HG02571 (cell line): ENCODE results near the gene FERMT1.
"Not testable (repeated sequence)": the region's sequence is repeated elsewhere in the genome, so short reads cannot be mapped to it uniquely, and the experiment has no call there.

ENCODE experiments used
- ATAC-seq: cut with Tn5 transposase; IDR thresholded peaks from one replicate; pipeline ENCODE4 v1.9.1; 2021; ENCODE audit warnings: mild to moderate bottlenecking, moderate library complexity; ENCODE audit not compliant: unreplicated experiment

The FERMT1 gene

GRCh38 chr20:6115221-6115895 lies 7.5 kb downstream of the FERMT1 start:
- ATAC-seq, result no peak

DNA sequence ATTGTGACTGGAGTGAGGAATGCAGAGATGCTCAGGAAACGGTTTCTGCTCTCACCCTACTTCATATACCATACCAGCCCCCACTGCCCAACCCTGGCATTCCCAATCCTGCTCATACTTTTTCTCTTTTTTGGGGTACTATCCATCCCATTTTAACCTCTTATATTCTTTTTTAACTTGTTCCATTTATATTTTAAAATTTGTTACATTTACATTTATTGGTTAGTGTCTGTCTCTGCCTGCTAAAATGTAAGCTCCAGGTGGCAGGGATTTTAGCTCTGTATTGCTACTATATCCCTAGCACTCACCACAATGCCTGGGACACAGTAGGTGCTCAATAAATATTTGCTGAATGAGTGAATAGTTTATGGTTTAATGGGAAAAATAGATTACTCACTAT lies 8.1 kb downstream of the FERMT1 start:
- ATAC-seq, result no peak

GRCh38 chr20:6113951-6114350 lies 8.9 kb downstream of the FERMT1 start:
- ATAC-seq, result no peak

GRCh38 chr20:6112965-6113364 lies 9.9 kb downstream of the FERMT1 start:
- ATAC-seq, result not testable (repeated sequence)

- no peak for ATAC-seq
Measured at GRCh38 chr20:6108330-6108729, 14.5 kb downstream of the FERMT1 start.

DNA sequence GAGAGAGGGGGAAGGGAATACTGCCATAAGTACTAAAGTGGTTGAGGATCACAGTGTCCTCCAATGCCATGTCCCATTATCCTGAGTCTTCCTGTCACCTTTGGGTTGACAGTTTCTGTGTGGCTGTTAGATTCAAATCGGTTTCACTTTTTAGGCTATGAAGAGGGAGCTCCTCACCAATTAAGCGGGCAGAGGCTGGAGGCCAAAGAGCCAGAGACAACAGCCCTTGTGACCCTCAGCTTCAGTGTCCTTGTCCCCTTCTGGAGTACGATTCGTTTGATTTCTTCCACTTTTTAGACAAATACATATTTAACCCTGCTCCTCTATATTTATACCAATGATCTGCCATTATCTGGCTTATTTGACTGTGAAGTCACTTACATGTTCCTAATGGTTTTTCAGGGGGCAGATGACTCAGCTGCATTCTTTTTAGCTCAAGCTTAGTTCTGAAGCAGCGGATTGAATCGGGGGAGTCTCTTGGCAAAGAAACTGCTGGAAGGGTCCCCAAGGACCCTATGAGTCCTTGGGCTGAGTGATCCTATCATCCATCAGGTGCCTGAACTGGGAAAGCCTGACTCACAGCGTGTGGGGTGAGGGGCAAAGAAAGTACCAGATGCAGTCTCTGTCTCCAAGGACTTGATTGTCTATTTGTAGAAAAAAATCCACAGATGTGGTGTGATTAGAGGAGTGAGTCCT lies 18.2 kb downstream of the FERMT1 start:
- ATAC-seq, result no peak

DNA sequence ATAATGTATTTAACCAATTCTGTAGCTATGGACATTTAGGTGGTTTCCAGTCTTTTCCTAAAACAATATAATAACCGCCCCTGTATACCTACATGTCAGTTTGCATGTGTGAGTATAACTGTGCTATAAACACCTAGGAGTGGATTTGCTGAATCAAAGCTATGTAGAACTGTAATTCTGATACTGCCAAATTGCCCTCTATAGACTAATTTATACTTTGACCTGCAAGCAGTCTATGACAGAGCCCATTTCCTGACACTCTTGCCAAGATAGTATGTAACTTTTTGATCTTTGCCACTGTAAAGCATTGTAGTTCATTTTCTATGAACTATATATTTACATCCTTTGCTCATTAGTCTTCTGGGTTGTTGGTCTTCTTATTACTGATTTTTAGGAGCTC lies 19.5 kb downstream of the FERMT1 start:
- no peak for ATAC-seq

DNA sequence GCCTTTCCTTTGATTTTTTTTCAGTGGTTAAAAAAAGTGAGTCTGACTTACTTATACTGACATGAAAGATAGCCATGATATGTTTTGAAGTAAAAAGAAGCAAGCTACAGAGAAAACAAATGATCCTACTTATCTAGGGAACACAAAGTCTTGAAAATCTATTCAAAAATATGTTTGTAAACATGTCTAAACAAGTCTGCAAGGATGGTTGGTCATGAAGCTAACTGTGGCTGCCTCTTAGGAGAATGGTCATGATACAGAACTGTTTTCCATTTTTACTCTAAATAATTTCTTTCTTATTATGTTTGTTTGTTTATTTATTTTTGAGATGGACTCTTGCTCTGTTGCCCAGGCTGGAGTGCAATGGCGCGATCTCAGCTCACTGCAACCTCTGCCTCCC lies 21.5 kb downstream of the FERMT1 start:
- no peak for ATAC-seq

- ATAC-seq, result no peak
Measured at GRCh38 chr20:6100246-6100645, 22.6 kb downstream of the FERMT1 start.

DNA sequence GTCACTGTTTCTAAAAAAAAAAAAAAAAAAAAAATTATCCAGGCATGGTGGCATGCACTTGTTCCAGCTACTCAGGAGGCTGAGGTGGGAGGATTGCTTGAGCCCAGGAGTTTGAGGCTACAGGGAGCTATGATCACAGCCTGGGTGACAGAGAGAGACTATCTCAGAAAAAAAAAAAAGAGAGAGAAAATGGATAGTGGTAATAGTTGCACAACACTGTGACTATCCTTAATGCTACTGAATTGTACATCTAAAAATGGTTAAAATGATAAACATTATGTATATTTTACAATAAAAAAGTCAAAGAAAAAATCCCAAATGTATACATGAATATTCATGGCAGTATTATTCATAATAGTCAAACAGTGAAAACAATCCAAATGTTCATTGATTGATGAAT lies 23.0 kb downstream of the FERMT1 start:
- ATAC-seq, result no peak

GRCh38 chr20:6095409-6095808 lies 27.4 kb downstream of the FERMT1 start:
- no peak for ATAC-seq

DNA sequence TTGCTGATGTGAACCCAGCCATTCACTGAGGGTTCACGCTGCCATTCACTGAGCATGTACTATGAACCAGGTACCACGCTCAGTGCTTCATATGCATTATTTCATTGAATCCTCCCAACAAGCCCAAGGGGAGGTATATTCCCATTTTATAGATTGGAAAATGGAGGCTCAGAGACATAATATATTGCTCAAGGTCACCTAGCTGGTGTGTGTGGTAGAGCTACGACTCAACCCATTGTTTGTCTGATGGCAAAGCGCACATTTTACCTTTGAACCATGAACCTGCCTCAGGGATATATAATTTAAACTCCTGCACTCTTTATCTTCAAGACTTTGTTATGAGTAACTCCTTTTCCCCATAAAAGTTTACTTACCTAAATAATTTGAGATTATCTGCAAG lies 28.3 kb downstream of the FERMT1 start:
- no peak for ATAC-seq

- no peak for ATAC-seq
Measured at GRCh38 chr20:6094063-6094462, 28.8 kb downstream of the FERMT1 start.

GRCh38 chr20:6091661-6092060 lies 31.2 kb downstream of the FERMT1 start:
- no peak for ATAC-seq

GRCh38 chr20:6086868-6087267 lies 36.0 kb downstream of the FERMT1 start:
- no peak for ATAC-seq

DNA sequence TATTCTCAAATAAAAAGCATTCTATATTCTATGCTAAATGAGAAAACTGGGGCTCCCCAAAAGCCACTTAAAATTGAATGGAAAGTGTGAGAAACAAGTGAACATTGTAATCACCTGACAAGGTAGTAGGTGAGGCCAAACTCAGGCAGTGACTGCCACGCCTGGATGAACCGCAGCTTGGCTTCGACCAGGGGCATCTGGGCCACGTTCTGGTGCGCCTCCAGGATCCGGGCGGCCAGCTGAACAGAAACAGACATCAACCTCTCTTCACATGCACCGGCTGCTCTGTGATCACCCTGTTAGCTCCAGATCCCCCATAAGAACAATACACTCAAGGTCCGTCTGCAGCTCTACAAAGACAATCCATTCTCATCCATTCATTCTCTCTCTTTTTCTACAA lies 38.9 kb downstream of the FERMT1 start:
- ATAC-seq, result no peak

- ATAC-seq, result no peak
Measured at GRCh38 chr20:6081236-6081635, 41.6 kb downstream of the FERMT1 start.

DNA sequence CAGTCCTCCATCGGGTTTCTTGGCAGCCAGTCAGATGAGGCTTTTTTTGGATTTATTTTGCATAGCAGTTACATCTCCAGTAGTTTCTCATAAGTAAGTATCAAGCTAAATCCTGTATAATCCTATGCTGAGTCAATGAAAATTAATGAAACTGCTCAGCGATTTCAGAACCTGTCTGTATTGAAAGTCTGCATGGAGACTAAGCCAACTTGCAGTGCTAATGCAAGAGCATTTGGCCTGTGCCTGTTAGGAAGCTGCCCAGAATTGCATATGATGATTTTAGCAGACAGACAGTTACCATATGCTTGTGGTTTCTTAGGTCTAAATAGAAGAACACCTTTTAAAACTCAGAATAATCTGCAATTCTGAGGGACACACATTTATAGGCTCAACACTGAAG lies 43.8 kb downstream of the FERMT1 start:
- no peak for ATAC-seq

DNA sequence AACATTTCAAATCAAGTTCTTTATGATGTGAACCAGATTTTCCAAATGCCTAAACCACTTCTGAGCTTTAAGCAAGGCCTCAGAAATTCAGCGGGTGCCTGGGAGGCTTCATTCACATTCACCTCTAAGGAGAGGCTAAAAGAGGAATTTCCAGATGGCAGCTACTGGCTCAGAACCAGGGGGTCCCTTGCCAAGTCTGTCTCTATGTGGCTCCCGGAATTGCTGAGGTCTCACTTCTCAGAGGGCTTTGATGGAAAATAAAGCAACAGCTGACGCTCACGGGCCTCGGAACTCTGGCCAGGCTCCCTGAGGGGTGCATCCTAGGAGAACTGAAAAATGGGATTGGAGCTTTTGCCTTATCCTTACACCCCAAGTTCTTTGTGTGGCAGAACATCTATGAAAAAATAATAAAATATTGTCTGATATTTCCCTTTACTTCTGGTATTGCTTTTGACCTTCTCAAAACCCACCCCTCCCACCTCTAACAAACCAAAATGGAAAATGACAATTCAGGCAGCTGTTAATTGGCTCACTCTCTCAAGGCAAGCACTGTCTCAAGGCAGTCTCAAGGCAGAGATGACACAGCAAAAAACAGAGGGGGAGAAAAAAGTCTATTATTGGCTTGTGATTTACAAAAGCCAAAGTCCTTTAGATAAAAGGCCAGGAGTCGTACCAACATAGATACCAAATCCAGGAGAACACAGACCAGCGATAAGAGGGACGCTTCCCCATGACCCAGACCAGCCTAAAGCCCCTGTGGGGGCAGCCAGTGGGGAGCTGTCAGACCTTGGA lies 47.2 kb downstream of the FERMT1 start:
- ATAC-seq, result no peak

GRCh38 chr20:6074784-6075183 lies 48.0 kb downstream of the FERMT1 start:
- ATAC-seq, result no peak

- ATAC-seq, result no peak
Measured at GRCh38 chr20:6074145-6074561, 48.7 kb downstream of the FERMT1 start.
